ENCODE measurements around the gene GMDS.
A peak's percentile ranks its signal among the peaks of the same experiment; 100 is the strongest.

GMDS gene

GRCh38 chr6:2132416-2132815, 113.0 kb downstream of the GMDS start:
- no peak for DNase-seq

- peak in 1 of 4 experiments; percentile 9 for DNase-seq
Measured at GRCh38 chr6:2129182-2129621, 116.2 kb downstream of the GMDS start.

- peak in 3 of 4 experiments; percentile 12 to 34 (median 28) for DNase-seq
Measured at GRCh38 chr6:2127484-2127911, 117.9 kb downstream of the GMDS start.

- DNase-seq, result peak in 2 of 4 experiments; percentile 8 to 22
Measured at GRCh38 chr6:2126351-2126750, 119.1 kb downstream of the GMDS start.

DNA sequence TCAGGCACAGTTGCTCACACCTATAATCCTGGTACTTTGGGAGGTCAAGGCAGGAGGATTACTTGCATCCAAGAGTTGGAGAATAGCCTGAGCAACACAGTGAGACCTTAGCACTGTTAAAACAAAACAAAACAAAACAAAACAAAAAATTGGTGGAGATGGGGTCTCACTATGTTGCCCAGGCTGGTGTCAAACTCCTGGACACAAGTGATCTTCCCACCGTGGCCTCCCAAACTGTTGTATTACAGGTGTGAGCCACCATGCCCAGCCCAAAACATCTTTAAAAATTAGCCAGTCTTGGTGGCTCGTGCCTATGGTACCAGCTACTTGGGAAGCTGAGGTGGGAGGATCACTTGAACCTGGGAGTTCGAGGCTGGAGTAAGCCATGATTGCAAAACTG, 120.2 kb downstream of the GMDS start:
- no peak for DNase-seq

GRCh38 chr6:2124260-2124709, 121.1 kb downstream of the GMDS start:
- DNase-seq, result peak in 3 of 4 experiments; percentile 31 to 52 (median 44)

DNA sequence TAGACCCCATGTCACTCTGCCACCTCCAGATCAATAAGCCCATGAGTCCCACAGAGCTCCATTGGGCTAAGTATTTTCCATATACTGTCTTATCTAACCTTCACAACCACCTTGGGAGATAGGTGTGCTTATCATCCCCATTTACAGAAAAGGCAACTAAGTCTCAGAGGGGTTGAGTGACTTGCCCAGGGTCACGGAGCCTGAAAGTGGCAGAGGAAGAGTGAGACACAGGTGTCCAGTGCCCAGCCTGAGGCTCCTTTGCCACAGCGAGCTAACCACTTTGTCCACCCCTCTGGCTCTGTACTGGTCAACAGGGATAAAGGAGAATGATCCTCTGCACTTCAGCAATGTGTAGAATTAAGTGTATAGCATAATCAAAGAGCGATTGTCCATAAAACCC, 124.5 kb downstream of the GMDS start:
- DNase-seq, result no peak

GRCh38 chr6:2119275-2119674, 126.1 kb downstream of the GMDS start:
- no peak for DNase-seq

- no peak for DNase-seq
Measured at GRCh38 chr6:2118136-2118535, 127.3 kb downstream of the GMDS start.

DNA sequence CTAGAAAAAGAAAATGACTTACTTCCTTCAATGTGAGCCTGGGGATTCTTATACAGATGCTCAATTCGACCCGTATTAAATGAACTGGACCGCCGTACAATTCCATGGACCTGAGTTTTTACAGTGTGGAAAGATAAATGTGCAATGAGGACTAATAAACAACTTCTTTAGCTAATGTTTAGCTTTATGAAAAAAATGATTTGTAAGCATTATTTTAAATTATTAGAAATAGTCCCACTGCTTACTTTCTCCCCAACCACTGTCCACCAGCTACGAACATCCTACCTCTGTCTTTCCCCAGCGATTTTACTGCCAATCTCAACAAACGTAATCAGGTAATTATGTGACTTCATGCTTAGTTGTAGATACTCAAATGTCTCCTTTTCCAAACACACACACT, 128.0 kb downstream of the GMDS start:
- no peak for DNase-seq

GRCh38 chr6:2116496-2116895, 128.9 kb downstream of the GMDS start:
- no peak for DNase-seq

DNA sequence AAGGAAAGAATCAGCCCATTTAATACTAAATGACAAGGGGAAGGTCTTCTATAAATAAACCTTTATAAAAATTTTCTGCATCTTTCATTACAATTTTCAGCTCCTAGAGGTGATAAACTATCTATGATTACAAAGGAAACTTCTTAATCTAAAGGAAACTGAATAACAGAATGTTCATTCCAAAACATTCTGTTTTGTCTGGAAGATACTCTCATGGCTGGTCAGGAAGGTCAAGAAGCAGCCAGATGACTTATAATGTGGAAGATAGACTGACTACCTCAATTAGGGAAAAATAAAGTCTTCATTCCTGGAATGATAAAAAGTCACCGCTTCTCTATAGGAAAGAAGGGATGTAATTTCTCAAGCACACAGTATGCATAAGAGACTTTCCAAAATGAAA, 131.3 kb downstream of the GMDS start:
- no peak for DNase-seq

DNA sequence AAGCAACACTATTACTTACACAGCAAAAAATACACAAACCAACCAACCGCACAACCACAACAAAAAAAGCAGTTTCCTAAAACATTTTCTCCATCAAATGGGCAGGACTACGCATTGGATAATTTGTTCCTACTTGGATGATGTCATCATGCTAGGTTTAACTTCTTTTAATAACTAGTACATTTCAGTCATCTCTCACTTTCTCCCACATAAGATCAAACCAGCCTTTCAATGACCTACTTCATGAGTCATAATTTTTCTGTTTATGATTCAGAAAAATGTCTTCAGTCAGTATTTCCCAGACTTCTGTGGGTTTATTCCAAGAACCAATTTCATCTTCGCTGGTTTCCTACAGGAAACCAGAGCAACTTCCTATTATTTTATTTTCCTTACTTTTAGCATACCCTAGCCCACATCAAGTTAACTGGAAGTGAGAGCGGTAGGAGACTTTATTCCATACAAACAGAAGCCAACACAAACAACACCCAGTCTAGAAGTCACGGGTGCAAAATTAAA, 134.2 kb downstream of the GMDS start:
- DNase-seq, result peak in 2 of 4 experiments; percentile 8 to 53

GRCh38 chr6:2110504-2110903, 134.9 kb downstream of the GMDS start:
- no peak for DNase-seq

- no peak for DNase-seq
Measured at GRCh38 chr6:2109796-2110195, 135.6 kb downstream of the GMDS start.

DNA sequence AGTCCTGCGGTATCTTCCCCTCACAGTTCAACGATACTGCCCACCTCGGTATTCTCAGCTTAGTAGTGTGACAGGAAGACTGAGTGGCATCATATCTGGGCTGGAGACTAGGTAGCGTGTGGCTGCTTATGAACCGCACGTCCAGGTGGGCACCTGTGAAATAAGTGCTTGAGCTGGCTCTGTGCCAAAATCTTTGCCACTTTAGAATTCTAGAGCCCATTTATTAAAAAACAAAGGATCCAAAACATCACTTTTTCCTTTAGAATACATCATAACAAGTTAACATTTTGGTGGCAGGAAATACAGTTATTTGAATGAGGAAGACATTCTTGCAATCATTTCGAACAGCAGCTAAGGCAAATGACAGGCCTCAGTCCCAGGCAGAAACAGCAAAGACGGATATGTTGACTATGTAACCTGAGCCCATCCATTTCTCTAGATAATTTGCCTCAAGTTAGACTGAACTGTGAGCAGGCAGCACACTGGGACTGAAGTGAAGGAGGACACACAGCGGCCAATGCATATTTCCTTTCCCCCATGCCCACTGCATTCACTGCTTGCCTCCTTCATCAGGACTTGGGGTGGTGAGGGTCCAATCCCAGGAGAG, 136.6 kb downstream of the GMDS start:
- DNase-seq, result no peak

DNA sequence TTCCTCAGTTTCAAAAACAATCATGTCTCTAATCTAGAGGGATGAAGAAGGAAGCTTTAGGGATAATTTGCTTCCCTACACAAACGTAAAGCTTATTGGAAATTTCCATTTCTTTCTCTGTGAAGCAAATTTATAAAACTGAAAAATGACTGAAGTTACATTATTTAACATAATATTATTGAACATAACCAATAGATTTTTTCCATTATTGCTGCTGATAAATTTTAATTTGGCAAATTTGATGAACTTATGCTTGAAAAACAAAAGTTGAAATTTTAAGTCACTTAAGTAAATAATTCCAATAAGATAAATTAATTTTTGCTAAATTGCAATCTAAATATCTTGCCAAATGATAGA, 140.9 kb downstream of the GMDS start:
- no peak for DNase-seq

DNA sequence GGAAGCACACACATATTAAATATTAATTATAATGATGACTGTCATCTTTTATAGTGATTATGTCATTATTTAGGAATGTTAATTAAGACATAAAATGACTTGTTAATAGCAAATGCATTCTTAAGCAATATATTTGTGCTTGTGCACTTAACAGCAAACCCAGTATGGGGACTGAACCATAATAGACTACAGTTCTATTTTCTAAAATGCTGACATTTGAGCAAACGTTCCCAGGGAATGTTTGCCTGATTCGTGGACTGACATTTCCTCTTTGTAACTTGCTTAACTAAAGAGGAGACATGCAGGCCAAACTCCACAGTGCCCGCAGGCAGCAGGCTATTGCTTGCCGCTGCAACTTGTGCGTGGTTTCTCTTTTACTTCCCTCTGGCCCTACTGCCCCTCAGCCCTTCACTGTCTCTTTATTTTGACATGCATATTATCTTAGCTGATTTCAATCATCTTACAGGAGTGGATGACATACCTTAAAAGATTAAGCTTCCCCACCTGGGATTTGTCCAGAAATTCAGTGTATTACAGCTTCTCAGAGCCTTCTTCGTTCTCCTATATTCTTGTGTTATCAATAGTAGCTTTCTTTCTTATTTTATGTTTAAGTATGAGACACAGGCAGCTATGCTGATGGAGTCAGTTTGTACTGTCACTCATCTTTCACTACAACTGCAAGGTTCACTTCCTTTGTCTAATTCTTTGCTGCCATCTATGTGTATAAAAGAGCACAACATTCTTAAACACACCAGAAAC, 141.5 kb downstream of the GMDS start:
- DNase-seq, result peak; percentile 57 to 77 (median 70)

- no peak for DNase-seq
Measured at GRCh38 chr6:2102966-2103365, 142.4 kb downstream of the GMDS start.

DNA sequence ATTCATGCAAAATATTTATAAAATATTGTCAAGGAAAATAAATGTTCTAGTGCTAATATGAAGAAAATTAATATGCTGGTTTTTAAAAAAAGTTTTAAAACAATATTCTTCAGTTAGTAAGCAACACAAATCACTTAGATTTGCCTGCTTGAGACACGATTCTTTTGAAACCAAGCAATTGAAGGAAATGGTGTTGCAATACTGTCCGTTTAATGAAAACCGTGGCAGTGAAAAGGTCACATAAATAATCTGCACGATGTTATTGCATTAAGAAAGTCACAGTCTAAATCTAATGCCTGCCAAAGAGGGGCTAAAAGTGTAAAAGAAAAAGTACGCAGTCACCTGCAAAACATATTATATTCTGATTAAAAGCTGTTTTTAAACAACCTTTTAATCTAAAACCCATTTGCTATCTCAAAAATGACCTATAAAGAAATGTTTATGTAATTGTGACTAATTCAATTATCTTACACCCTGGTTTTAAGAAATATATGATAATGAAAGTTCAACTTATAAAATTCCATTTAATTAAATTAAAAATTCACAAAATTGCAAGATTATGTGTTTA, 143.0 kb downstream of the GMDS start:
- peak; percentile 5 to 51 (median 24) for DNase-seq

DNA sequence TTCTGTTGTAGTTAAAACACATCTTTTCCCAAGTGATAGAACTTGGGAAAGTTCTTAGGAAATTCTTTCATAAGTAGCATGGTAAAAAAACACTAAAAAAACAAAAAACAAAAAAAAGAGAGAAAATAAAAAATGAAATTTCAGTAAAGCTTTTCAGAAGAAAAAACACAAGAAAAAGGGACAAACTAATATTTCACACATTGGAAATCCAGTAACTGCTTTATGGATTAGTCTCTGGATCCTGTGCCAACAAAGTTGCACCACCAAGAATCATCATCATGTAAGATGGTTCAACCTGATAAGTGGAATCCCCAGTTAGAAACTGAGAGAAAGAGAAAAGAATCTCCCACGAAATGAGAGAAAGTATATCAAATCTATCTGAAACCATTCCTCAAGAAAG, 144.2 kb downstream of the GMDS start:
- no peak for DNase-seq

GRCh38 chr6:2099870-2100269, 145.5 kb downstream of the GMDS start:
- DNase-seq, result no peak

- no peak for DNase-seq
Measured at GRCh38 chr6:2097464-2097863, 147.9 kb downstream of the GMDS start.

DNA sequence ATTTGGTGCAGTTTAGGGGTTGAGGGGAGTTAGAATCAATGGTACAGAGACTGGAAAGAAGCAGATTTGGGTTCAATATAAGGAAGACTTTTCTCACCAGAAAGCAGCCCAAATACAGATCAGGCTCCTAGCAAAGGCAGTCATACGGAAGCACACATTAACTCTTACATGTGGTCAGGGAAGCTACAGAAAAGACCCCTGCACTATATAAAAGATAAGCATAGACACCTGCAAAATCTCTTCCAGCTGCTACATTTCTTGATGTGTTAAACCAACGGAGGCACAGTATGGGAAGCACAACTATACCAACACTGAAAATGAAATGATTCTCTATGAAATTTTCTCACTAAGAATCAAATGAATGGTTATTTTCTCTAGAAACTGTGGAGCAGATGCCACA, 150.8 kb downstream of the GMDS start:
- no peak for DNase-seq

All from suppressor macrophage (primary cell).